Retinal pigment epithelial cell (primary cell): ENCODE measurements around the gene ZNF275.

ENCODE experiments used
- DNase-seq: peaks from one replicate; pipeline ENCODE4 v3.0.0-alpha.2; 2010; ENCODE audit warnings: low read depth
- H3K4me3 ChIP-seq: 2 replicates; pipeline ENCODE4 v1.5.1; 2011; ENCODE audit warnings: mild to moderate bottlenecking, low read length, control low read depth, moderate library complexity
- TF ChIP-seq, protein P1 (sequence below): conservative IDR thresholded peaks from 2 replicates; pipeline ENCODE4 v1.5.1; 2011; ENCODE audit warnings: low read depth, low read length, control low read depth, inconsistent platforms

Gene ZNF275

GRCh38 chrX:153348421-153348820 lies 14.5 kb downstream of the ZNF275 start:
- no peak for DNase-seq
- TF ChIP-seq, protein P1, sequence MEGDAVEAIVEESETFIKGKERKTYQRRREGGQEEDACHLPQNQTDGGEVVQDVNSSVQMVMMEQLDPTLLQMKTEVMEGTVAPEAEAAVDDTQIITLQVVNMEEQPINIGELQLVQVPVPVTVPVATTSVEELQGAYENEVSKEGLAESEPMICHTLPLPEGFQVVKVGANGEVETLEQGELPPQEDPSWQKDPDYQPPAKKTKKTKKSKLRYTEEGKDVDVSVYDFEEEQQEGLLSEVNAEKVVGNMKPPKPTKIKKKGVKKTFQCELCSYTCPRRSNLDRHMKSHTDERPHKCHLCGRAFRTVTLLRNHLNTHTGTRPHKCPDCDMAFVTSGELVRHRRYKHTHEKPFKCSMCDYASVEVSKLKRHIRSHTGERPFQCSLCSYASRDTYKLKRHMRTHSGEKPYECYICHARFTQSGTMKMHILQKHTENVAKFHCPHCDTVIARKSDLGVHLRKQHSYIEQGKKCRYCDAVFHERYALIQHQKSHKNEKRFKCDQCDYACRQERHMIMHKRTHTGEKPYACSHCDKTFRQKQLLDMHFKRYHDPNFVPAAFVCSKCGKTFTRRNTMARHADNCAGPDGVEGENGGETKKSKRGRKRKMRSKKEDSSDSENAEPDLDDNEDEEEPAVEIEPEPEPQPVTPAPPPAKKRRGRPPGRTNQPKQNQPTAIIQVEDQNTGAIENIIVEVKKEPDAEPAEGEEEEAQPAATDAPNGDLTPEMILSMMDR, result no peak
- no peak overlapping the region for H3K4me3 ChIP-seq

GRCh38 chrX:153349952-153350351 lies 16.0 kb downstream of the ZNF275 start:
- no peak overlapping the region for H3K4me3 ChIP-seq
- DNase-seq, result no peak
- TF ChIP-seq, protein P1, result no peak

- DNase-seq, result no peak
- TF ChIP-seq, protein P1, result no peak
- H3K4me3 ChIP-seq, result no peak overlapping the region
Measured at GRCh38 chrX:153351981-153352380, 18.0 kb downstream of the ZNF275 start.

DNA sequence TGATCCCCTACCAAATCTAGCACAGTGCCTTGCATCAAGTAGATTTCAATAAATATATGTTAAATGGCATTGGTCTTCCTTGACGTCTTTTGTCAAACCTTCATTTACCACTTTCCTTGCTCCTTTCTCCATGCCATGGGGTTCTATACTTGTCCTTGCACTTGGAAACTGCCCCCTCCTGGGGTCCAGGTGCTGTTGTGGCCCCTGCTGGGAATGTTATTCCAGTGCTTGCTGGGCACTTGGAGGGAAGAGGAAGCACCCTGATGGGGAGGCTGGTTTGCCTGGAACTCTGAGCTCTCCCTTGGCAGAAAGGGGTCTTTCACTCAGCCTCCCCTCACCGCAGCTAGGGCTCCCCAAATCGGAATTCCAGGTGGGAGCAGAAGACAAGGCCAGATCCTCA lies 18.9 kb downstream of the ZNF275 start:
- DNase-seq, result no peak
- TF ChIP-seq, protein P1, result no peak
- H3K4me3 ChIP-seq, result no peak overlapping the region

GRCh38 chrX:153353416-153353815 lies 19.5 kb downstream of the ZNF275 start:
- H3K4me3 ChIP-seq, result no peak overlapping the region
- no peak for DNase-seq
- TF ChIP-seq, protein P1, result no peak

GRCh38 chrX:153357877-153358276 lies 23.9 kb downstream of the ZNF275 start:
- TF ChIP-seq, protein P1, result no peak
- H3K4me3 ChIP-seq, result no peak overlapping the region
- DNase-seq, result no peak

DNA sequence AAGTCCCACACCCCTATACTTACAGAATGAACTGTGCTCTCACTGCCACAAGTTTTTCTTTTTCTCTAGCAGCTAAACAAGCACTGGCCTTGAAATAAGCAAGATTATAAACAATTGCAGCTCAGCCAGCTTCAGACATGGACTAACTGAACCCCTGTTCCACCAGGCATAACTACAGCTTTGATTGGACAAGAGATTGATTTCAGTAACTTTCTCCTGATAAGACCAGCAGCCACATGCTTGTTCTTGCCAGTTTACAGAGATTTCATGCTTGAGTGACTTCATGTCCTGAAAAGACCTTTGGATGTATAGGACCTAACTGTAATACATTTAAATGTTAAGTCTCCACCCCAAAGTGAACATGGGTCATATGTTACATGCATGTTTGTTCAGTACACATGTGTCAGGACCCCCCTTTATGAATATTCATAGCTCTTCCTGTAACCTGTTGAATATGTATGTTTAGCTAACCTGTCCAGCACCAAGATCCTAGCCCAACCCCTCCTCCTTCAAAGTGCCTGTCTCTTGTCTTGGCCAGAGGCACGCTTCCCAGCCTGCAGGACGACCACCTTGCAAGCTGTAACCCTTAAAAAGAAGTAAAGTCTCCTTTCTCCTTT lies 27.9 kb downstream of the ZNF275 start:
- TF ChIP-seq, protein P1, result no peak
- no peak overlapping the region for H3K4me3 ChIP-seq
- peak; percentile 62 for DNase-seq
